ENCODE results near the gene MASP1. TPM values are rescaled to one million over a fixed set of nuclear protein-coding genes. Genes with fewer than 3 reads are reported as not detected.

The MASP1 gene
- total and polyA plus RNA-seq, 2 of the 4 experiments (the other 2 are of a cell fraction), result 13.1 to 16.2 TPM

- H3K18ac ChIP-seq (ENCODE audit: low read depth, low read length), result no peak overlapping the region
- TF ChIP-seq CHD1 (IDR thresholded peaks at IDR 0.05; ENCODE audit: low read depth, low read length), result no peak
- TF ChIP-seq MAZ (IDR thresholded peaks at IDR 0.05; ENCODE audit: borderline replicate concordance, low read depth, low read length), result no peak
- TF ChIP-seq RCOR1 (IDR thresholded peaks at IDR 0.05; ENCODE audit: insufficient replicate concordance, low read length), result no peak
- TF ChIP-seq MXI1 (IDR thresholded peaks at IDR 0.05; ENCODE audit: borderline replicate concordance, low read depth, low read length), result no peak
- TF ChIP-seq RFX5 (IDR thresholded peaks at IDR 0.05; ENCODE audit: low read depth, low read length), result no peak
- TF ChIP-seq CEBPB (IDR thresholded peaks at IDR 0.05; ENCODE audit: low read depth, low read length), result no peak
- TF ChIP-seq NFE2L2 (IDR thresholded peaks at IDR 0.05; ENCODE audit: low read depth, low read length), result no peak
- no peak for TF ChIP-seq POLR2A (IDR thresholded peaks at IDR 0.05; ENCODE audit: low read depth, low read length)
- peak; percentile 59 for ATAC-seq (ENCODE audit: low read depth)
- no CpG with 5 or more reads among the region's 5 CpGs for WGBS, 2 experiments (ENCODE audit: extremely low coverage in 2 of 2, insufficient read length in 1 of 2)
- H3K79me1 ChIP-seq (ENCODE audit: low read depth in 1 of 2, low read length in 2 of 2), result no peaks in the 10 kb centered on the region
- no peak overlapping the region for H3K4me3 ChIP-seq (ENCODE audit: insufficient read depth, low read depth, low read length)
- peaks cover 11% of the 10 kb centered on the region for H3K4me1 ChIP-seq (ENCODE audit: control insufficient read depth, insufficient read depth, low read length)
- no peaks in the 10 kb centered on the region; the same call in 1 of the 2 replicates for H3K9me3 ChIP-seq (ENCODE audit: control insufficient read depth, insufficient read depth, low read length)
- no peaks in the 10 kb centered on the region for H3K9me1 ChIP-seq (ENCODE audit: insufficient read depth, low read length)
- no TSS peak for BruUV-seq (replicated peaks)
- no peak overlapping the region for H3K27ac ChIP-seq (ENCODE audit: insufficient read depth, low read length)
- ChIA-PET POLR2A (ENCODE audit: unreplicated experiment) (no interaction called here), CTCF (no interaction called here)
- H2BK5ac ChIP-seq (ENCODE audit: low read depth, low read length, poor library complexity, severe bottlenecking), result peak overlapping the region; percentile 10
- peak overlapping the region; percentile 4 for H3K4ac ChIP-seq (ENCODE audit: low read depth, low read length)
- H3K36me3 ChIP-seq (ENCODE audit: control insufficient read depth, insufficient read depth, low read length), result no peaks in the 10 kb centered on the region; the same call in 1 of the 2 replicates
- no peak overlapping the region for H3K14ac ChIP-seq (replicated peaks; ENCODE audit: low read depth, low read length)
- H3K23ac ChIP-seq (ENCODE audit: low read depth, low read length), result no peak overlapping the region
- intact Hi-C loops (cut with micrococcal nuclease) (no loop called here), in situ Hi-C loops (cut with MboI; ENCODE audit: low sequenced_read_pairs) (no loop called here), dilution Hi-C loops (cut with HindIII; ENCODE audit: low sequenced_read_pairs, unreplicated experiment) (no loop called here)
- peak overlapping the region in 1 of 2 experiments; percentile 59; a peak in 1 of 4 replicates for H4K8ac ChIP-seq (ENCODE audit: low read depth in 2 of 2, low read length in 2 of 2)
- no peak overlapping the region for H3K56ac ChIP-seq (ENCODE audit: extremely low read depth, insufficient read depth, low read length)
- no peak overlapping the region for H4K5ac ChIP-seq (ENCODE audit: low read depth, low read length)
- H4K20me1 ChIP-seq (ENCODE audit: insufficient read depth, low read length), result no peaks in the 10 kb centered on the region
- peak overlapping the region; percentile 10; the same call in 1 of the 2 replicates for H4K91ac ChIP-seq (ENCODE audit: insufficient read depth, low read depth, low read length)
- peak overlapping the region; percentile 37; the same call in 1 of the 2 replicates for H2AK5ac ChIP-seq (ENCODE audit: low read depth, low read length)
- DNase-seq, result peak; percentile 33
- no peak overlapping the region for H2BK20ac ChIP-seq (ENCODE audit: low read depth, low read length)
- no peak overlapping the region for H2BK15ac ChIP-seq (ENCODE audit: low read depth, low read length)
- no peaks in the 10 kb centered on the region for H3K27me3 ChIP-seq (ENCODE audit: control insufficient read depth, insufficient read depth, low read length)
- H2AFZ ChIP-seq (replicated peaks; ENCODE audit: low read length, poor library complexity), result peak overlapping the region; percentile 34
- no peak overlapping the region for H2AK9ac ChIP-seq (replicated peaks; ENCODE audit: low read depth, low read length, poor library complexity)
- H3K4me2 ChIP-seq (ENCODE audit: low read depth, low read length), result no peak overlapping the region
- no peak overlapping the region for H3K9ac ChIP-seq (ENCODE audit: low read depth, low read length)
- no peak overlapping the region; the same call in 1 of the 2 replicates for H2BK120ac ChIP-seq (ENCODE audit: low read depth, low read length)
Observed at GRCh38 chr3:187242435-187242834, 49.1 kb downstream of the MASP1 start.

All from IMR-90 (cell line).